ENCODE data around the gene TSHZ3.

DNA sequence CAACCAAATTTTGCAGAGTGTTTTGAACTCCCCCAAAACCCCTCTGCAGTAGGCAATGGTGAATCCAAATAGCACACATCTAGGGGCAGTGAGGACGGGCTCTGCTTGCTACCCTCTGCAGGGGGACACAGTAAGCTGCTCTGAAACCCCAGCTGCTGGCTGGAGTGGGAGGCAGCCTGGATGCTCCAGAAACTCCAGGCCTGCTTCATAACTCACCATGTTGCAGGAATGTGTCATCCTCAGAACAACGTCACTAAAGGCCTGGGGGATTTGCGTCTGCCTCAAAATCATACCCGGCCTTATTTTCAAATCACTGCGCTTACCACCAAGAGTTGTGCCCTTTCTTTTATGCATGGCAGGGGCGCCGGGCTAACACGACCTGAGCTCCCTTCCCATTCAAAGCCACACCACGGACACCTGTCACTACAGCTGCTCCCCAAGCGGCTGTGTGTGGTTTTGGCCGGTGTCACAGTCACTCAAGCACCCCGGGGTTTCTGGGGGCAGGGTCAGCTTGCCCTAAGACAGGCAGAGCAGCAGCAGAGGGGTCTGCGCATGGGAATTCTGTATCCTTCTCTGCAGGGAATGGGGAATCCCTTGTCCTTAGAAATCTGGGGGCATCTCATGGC is 93.9 kb downstream of the TSHZ3 start:
- TF ChIP-seq, protein P1, sequence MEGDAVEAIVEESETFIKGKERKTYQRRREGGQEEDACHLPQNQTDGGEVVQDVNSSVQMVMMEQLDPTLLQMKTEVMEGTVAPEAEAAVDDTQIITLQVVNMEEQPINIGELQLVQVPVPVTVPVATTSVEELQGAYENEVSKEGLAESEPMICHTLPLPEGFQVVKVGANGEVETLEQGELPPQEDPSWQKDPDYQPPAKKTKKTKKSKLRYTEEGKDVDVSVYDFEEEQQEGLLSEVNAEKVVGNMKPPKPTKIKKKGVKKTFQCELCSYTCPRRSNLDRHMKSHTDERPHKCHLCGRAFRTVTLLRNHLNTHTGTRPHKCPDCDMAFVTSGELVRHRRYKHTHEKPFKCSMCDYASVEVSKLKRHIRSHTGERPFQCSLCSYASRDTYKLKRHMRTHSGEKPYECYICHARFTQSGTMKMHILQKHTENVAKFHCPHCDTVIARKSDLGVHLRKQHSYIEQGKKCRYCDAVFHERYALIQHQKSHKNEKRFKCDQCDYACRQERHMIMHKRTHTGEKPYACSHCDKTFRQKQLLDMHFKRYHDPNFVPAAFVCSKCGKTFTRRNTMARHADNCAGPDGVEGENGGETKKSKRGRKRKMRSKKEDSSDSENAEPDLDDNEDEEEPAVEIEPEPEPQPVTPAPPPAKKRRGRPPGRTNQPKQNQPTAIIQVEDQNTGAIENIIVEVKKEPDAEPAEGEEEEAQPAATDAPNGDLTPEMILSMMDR (IDR thresholded peaks at IDR 0.05) = no peak
- TF ChIP-seq POLR2A (IDR thresholded peaks at IDR 0.05) = no peak

Data from suprapubic skin (tissue), 3 donors.